GM23338 (cell line): ENCODE data around the gene KRT17.

ENCODE experiments used
- CREB1 ChIP-seq: fragments of 250-450 bp; sonication (Bioruptor Pico); IDR thresholded peaks from 2 replicates; pipeline ENCODE4 v1.5.0; 2020; ENCODE audit warnings: low read depth, mild to moderate bottlenecking, moderate library complexity
- CTCF ChIP-seq, 2 experiments: fragments of 200-600 bp in 1 of 2; sonication (generic) in 1 of 2; conservative IDR thresholded peaks; 2 replicates each; pipeline versions ENCODE4 v1.5.1 to v1.6.1; 2016 to 2017; ENCODE audit warnings: antibody characterized with exemption in 2 of 2, low read depth in 2 of 2, mild to moderate bottlenecking in 2 of 2, moderate library complexity in 1 of 2
- ETS1 ChIP-seq: IDR thresholded peaks from 2 replicates; pipeline ENCODE4 v1.6.1; 2016; ENCODE audit warnings: antibody characterized with exemption
- EZH2 ChIP-seq: fragments of 200-600 bp; sonication (generic); IDR thresholded peaks from one replicate; pipeline ENCODE4 v1.8.0; 2017; ENCODE audit warnings: antibody characterized with exemption, mild to moderate bottlenecking, low read depth; ENCODE audit not compliant: unreplicated experiment
- EZH2phosphoT487 ChIP-seq: fragments of 200-600 bp; sonication (generic); IDR thresholded peaks from one replicate; pipeline ENCODE4 v1.8.1; 2018; ENCODE audit warnings: antibody characterized with exemption; ENCODE audit not compliant: unreplicated experiment
- JUNB ChIP-seq: IDR thresholded peaks from one replicate; pipeline ENCODE4 v1.6.1; 2016; ENCODE audit warnings: antibody characterized with exemption; ENCODE audit not compliant: unreplicated experiment
- POLR2AphosphoS5 ChIP-seq: IDR thresholded peaks from 2 replicates; pipeline ENCODE4 v1.6.1; 2016; ENCODE audit warnings: antibody characterized with exemption, low read depth
- REST ChIP-seq: IDR thresholded peaks from one replicate; pipeline ENCODE4 v1.6.1; 2018; ENCODE audit warnings: antibody characterized with exemption; ENCODE audit not compliant: unreplicated experiment
- ZNF114 ChIP-seq: fragments of 250-450 bp; sonication (Bioruptor Pico); IDR thresholded peaks from 2 replicates; pipeline ENCODE4 v1.5.0; 2020; ENCODE audit warnings: mild to moderate bottlenecking, moderate library complexity
- ZNF331 ChIP-seq: fragments of 250-450 bp; sonication (Bioruptor Pico); IDR thresholded peaks from 2 replicates; pipeline ENCODE4 v1.5.0; 2020; ENCODE audit warnings: low read depth, mild to moderate bottlenecking, moderate library complexity

- TF ChIP-seq CTCF (conservative IDR thresholded peaks at IDR 0.05; ENCODE audit: low read depth in 2 of 2) (no peak), REST (no peak), POLR2AphosphoS5 (no peak), ZNF114 (CRISPR knock-in tag) (no peak), EZH2phosphoT487 (no peak), JUNB (no peak), CREB1 (CRISPR knock-in tag) (no peak), EZH2 (no peak), ETS1 (no peak), ZNF331 (no peak)
Observed at GRCh38 chr17:41571561-41572434, 52.6 kb downstream of the KRT17 start, which contains the start of gene KRT9.
